ENCODE measurements around the gene EXOSC3.

GRCh38 chr9:37730256-37730655 is 54.6 kb downstream of the EXOSC3 start:
- TF ChIP-seq CTCF (IDR thresholded peaks at IDR 0.05 in 8 of 11, conservative IDR thresholded peaks at IDR 0.05 in 3 of 11) (no peak), POLR2AphosphoS5 (IDR thresholded peaks at IDR 0.05) (no peak)
